Stimulated activated CD4-positive, alpha-beta T cell treated with anti-CD3 and anti-CD28 coated beads, Interleukin-1b, Interleukin-23, amount 100 ng/mL, for 1 hour (primary cell): ENCODE measurements around the gene SSPN.

Experiments used
- DNase-seq, 2 donors: peaks; one replicate each; pipeline ENCODE4 v3.0.0-alpha.2; 2020; ENCODE audit warnings: low read depth in 2 of 2

SSPN gene

DNA sequence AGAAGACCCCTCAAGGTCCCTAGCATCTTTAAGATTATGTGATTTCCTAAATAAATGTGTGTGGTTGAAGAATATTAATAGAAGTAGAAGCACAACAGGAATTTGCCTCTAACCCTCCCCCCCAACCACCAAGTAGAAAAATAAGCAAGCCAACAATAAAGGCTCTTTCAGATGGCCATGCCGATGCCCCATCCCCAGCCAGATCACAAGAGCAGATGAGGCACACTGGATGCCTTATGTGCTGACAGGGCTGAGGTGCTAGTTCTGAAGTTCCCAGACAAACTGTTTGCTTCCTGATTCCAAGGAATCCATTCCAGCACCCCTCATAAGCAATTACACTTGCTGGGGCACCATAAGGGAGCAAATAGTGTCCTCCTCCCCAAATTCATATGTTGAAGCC, 90.0 kb downstream of the SSPN start:
- DNase-seq = no peak

DNA sequence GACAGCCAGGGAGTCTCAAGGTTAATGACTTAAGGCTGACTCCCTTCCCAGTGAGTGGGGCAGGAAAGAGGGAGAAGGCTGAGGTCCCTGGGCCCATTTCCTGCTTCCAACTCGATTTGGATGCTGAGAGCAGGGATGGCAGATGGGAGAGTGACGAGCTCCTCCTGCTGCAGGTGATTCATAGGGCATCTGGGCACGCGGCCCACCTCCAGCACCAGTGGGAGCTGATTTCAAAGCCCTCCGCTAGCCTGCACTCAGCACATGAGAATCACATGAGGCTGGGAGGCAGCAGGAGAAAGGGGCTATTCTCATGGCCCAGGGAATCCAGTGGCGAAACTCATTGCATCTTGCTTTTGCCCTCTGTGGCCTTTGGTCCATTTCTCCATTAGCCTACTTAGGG, 90.8 kb downstream of the SSPN start:
- DNase-seq = no peak

DNA sequence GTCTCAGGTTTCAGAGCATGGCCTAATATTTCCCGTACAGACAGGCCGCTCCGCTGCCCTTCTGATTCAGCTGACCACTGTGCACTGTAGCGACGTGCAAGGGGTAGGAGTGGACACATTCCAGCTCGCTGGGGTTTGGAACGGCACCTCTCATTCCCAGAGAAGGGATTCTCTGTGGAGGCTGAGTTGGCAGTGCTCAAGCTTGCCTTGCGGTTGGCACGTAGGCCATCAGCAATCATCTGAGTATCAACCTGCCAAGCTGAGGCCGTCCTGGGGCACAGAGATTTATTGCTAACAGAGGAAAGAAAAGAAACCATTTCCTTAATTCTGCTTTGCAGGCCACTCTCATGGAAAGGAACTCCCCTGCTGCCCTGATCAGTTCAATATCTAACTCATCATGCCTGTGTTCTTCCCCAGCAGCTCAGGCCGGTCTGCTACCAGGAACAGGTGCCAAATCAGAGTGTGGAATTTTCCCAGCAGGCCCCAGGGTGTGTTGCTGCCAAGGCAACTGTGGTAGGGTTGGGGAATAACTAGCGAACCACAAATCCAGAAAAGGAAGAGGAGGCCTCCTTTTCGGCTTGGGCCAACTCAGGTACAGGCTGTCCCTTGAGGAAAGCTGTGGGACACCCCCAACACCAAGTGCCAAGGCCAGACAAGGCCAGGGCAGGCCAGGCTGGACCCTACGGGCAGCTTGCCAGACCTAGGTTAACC, 92.5 kb downstream of the SSPN start:
- DNase-seq = no peak

DNA sequence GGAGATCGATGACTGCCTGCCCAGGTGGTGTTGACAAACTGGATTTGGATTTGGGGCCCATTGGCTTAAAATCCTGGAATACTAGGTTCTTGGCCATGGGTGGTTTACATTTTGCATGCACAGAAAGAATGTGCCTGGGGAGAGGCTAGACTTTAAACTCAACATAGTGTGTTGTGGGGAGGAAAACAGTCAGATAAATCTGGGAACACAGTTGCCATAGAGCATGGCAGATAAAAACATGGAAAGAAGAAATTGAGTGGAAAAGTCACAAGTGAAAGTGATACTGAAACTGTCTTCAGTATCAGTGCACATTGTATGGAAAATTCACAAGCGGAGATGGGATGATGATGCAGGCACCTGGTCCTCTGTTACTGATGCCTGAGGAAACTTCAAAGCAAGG, 95.2 kb downstream of the SSPN start:
- no peak for DNase-seq

DNA sequence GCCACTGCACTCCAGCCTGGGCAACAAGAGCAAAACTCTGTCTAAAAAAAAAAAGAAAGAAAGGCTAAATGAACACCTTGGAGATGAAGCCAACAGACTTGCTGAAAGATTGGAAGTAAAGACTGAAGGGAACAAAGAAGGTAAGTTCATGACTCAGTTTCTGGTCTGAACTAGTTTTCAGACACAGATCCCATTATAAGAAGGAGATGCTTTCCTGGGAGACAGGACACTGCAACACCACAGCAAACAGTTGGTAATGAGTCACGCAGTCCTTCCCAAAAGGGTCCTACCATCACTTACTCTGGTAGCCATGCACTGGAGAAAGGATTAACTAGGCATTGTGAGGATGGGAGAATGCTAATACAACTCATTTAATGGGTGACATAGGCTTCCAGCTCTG, 97.2 kb downstream of the SSPN start:
- no peak for DNase-seq

DNA sequence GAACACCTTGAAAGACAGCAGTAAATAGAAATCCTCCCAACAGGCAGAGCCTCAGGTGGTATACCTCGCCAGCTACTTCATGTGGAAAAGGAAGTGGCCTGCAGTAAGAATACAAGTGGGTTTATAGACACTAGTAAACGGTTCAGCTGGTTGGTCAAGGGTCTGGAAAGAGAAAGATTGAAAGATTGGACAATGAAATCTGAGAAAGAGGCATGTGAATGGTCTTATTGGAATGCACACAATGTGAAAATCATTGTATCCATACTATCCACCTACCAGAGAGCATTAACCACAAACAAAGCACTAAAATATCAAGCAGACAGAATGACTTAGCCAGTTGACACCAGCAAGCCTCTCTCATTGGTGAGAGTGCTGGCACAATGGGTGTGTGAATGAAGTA, 98.2 kb downstream of the SSPN start:
- no peak for DNase-seq

DNA sequence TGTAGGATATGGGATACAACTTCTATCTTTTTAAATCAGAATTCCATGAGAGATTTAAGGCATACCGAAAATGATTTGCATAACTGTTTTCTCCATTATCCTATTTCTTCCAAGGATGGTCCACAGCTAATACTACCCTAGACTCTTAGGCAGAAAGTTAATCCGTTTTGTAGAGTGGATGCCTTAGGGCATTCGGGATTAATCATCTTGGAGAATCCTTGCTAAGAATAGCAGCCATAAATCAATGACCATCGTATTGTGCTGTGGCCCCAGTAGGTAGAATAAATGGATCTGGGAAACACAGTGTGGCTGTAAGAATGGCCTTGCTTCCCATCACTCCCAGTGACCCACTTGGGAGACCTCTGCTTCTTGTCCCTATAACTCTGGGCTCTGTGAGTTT, 99.6 kb downstream of the SSPN start:
- no peak for DNase-seq

DNA sequence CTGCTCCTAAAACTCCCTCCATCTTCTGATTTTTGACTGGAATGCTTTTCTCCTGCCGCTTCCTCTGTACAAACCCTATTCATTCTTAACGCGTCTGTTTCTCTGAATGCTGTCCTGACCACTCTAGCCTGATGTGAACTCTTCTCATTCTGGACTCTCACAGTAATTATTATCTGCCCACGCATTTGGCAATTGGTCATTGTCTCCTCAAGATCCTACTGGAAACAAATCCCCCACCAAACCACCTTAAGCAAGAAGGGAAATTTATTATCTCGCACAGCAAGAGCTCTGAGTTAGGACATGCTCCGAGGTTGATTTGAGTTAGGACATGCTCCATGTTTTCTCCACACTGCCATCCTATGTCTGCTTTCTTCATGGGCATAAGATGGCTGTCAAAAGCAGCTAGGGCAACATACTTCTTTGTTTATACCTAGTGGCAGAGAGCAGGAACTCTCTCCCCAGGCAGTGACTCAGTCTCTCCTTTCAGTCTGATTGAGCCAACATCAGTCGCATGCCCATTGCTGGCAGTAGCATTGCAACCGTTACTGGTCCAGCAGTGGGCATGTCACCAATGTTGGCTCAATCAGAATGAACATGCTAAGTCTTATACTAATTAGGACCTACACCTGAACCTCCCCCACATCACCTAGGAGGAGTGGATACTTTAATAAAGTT, 102.2 kb downstream of the SSPN start:
- DNase-seq = no peak

DNA sequence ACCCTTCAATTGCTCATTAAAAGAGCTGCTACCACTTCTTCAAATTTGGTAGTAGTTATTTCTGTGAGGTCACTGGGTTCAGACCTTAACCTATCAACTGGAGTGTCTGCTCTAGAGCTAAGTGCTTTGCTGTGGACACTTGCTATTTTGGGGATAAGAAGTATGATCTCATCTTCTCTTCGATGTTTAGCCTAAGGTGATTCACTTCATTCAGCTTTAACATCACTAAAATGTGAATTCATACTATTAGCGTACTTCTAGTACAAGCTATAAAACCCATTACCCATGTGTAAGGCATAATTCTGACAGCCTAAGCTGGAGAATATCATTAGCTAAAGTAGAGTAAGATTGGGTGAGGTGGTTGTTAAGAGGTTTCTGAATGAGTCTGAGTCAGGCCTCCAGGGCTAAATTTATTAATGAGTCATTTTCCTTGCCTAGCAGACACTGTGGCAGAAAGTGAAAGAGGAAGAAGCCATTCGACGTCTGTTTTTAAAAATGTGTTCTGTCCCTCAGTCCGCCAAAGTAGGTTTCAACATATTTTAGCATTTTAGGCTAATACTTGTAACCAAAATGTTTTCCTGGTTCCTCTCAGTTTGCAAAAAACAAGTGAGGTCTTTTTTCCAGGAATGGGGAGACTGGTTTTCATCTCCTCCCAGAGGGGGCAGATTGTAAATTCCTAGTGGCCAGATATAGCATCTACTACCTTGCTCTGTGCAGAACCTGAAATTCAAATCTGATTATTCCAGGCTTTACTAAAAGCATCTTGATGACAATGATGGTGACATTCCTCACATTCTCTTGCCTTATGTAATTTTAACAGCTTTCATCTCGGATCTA, 103.6 kb downstream of the SSPN start:
- no peak for DNase-seq

DNA sequence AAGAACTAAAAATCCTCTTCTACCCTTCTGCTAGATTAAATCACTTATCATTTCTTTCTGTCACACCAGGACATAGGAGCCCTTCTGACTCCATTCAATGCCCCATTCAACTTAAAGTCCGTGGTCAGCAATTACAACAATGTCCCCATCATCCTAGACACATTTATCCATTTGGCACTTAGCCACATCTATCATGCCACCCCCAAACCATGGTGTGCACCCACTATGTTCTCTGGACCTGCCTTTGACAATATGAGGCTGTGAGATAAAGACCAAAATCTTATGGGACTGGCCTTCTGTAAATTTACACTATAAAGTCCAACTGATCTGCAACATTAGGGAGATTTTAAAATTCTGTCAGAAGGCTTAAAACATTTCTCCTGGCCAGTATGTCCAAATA, 104.4 kb downstream of the SSPN start:
- no peak for DNase-seq
